GM23248 (cell line): ENCODE results near the gene E2F1. TPM values are rescaled to one million over a fixed set of nuclear protein-coding genes. Genes with fewer than 3 reads are reported as not detected.

ENCODE experiments used
- DNase-seq: peaks from one replicate; pipeline ENCODE4 v3.0.0-alpha.2; 2015
- H2AFZ ChIP-seq: fragments of 200-600 bp; sonication (generic); 2 replicates; pipeline ENCODE4 v1.6.1; 2016; ENCODE audit warnings: antibody characterized with exemption
- H3F3A ChIP-seq: fragments of 200-600 bp; sonication (generic); 2 replicates; pipeline ENCODE4 v1.6.1; 2016; ENCODE audit warnings: mild to moderate bottlenecking, antibody characterized with exemption, mixed run types; ENCODE audit not compliant: insufficient read depth
- H3K27ac ChIP-seq: fragments of 200-600 bp; sonication (generic); 2 replicates; pipeline ENCODE4 v1.5.1; 2016; ENCODE audit warnings: mild to moderate bottlenecking
- H3K27me3 ChIP-seq: fragments of 200-600 bp; sonication (generic); replicated peaks from 2 replicates; pipeline ENCODE4 v1.6.1; 2016; ENCODE audit warnings: mild to moderate bottlenecking; ENCODE audit not compliant: insufficient read depth
- H3K36me3 ChIP-seq: fragments of 200-600 bp; sonication (generic); 2 replicates; pipeline ENCODE4 v1.6.1; 2016; ENCODE audit warnings: low read depth, mild to moderate bottlenecking
- H3K4me1 ChIP-seq: fragments of 200-600 bp; sonication (generic); 2 replicates; pipeline ENCODE4 v1.6.1; 2016; ENCODE audit warnings: mild to moderate bottlenecking; ENCODE audit not compliant: insufficient read depth
- H3K4me2 ChIP-seq: fragments of 200-600 bp; sonication (generic); one replicate; pipeline ENCODE4 v1.6.1; 2016; ENCODE audit warnings: mild to moderate bottlenecking; ENCODE audit not compliant: unreplicated experiment
- H3K4me3 ChIP-seq: fragments of 200-600 bp; sonication (generic); 2 replicates; pipeline ENCODE4 v1.5.1; 2016; ENCODE audit warnings: mild to moderate bottlenecking
- H3K79me2 ChIP-seq: fragments of 200-600 bp; sonication (generic); 2 replicates; pipeline ENCODE4 v1.6.1; 2016; ENCODE audit warnings: mild to moderate bottlenecking; ENCODE audit not compliant: insufficient read depth
- H3K9ac ChIP-seq: fragments of 200-600 bp; sonication (generic); 2 replicates; pipeline ENCODE4 v1.6.1; 2016; ENCODE audit warnings: mild to moderate bottlenecking
- H3K9me2 ChIP-seq: fragments of 200-600 bp; sonication (generic); 2 replicates; pipeline ENCODE4 v1.6.1; 2016; ENCODE audit warnings: mixed run types, mild to moderate bottlenecking, moderate library complexity; ENCODE audit not compliant: insufficient read depth
- H3K9me3 ChIP-seq: fragments of 200-600 bp; sonication (generic); one replicate; pipeline ENCODE4 v1.6.1; 2017; ENCODE audit warnings: low read depth
- H4K20me1 ChIP-seq: fragments of 200-600 bp; sonication (generic); 2 replicates; pipeline ENCODE4 v1.6.0; 2016; ENCODE audit not compliant: insufficient read depth
- EZH2 ChIP-seq: fragments of 200-600 bp; sonication (generic); IDR thresholded peaks from 2 replicates; pipeline ENCODE4 v1.6.1; 2018; ENCODE audit warnings: antibody characterized with exemption, mild to moderate bottlenecking; ENCODE audit not compliant: insufficient read depth, poor library complexity, severe bottlenecking
- EZH2phosphoT487 ChIP-seq: fragments of 200-600 bp; sonication (generic); IDR thresholded peaks from 2 replicates; pipeline ENCODE4 v1.6.1; 2018; ENCODE audit warnings: antibody characterized with exemption, moderate library complexity, mild to moderate bottlenecking, low read depth; ENCODE audit not compliant: insufficient read depth
- WGBS, 2 experiments: methylation state at CpG; one replicate each; pipeline ENCODE4 v1.1.6; 2015 to 2017; ENCODE audit warnings: low lambda C conversion rate in 2 of 2, low coverage in 1 of 2; ENCODE audit errors: missing lambda C conversion rate in 2 of 2; 5-methylcytosine and 5-hydroxymethylcytosine counted together
- in situ Hi-C: fragments of 300-500 bp; cut with MboI; formaldehyde crosslinking; loops from 2 replicates; pipeline ENCODE4 v1.15.0; 2020
- polyA plus RNA-seq: library from polyadenylated mRNA; unstranded; fragments of >200 nt; fragmentation: Nextera tagmentation; extraction: Ambion mirVana; gene quantifications from 2 replicates; pipeline ENCODE4 v1.2.1, GENCODE V29; 2016
- total RNA-seq: library from RNA; depleted of rRNA; stranded (reverse); fragments of >200 nt; shearing (Covaris generic); gene quantifications from 2 replicates; pipeline ENCODE4 v1.2.3, GENCODE V29; 2014

The E2F1 gene
- total and polyA plus RNA-seq, 2 experiments from 2014 or later, result 4.9 to 12.9 TPM

DNA sequence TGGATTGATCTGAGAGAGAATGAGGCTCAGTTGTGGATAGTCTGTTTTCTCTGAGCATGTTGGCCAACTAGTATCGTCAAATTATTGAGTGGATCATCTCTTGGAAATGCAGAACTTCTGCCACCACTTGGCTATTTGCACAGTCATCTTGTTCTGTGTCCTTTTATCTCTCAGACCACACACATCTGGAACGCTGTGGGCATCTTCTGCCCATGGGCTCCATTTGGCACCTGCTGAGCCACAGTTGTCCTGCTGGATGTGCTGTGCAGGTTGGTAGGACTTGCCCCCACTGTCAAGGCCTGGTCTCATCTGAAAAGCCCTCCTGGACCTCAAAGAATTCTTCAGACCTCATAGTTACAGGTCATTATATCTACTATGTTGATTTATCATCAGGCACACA is 40.8 kb downstream of the E2F1 start:
- H3K9me3 ChIP-seq, result no peaks in the 10 kb centered on the region
- in situ Hi-C loops, result loop anchor here (10.0 kb wide), 1 partner anchor 61 kb away; no protein-coding TSS in a partner anchor
- peaks cover 18% of the 10 kb centered on the region for H3K4me1 ChIP-seq
- no peaks in the 10 kb centered on the region for H4K20me1 ChIP-seq
- H3F3A ChIP-seq, result peaks cover 15% of the 10 kb centered on the region; the same call in 1 of the 2 replicates
- no peak overlapping the region for H3K9ac ChIP-seq
- no peak overlapping the region for H3K4me2 ChIP-seq
- H3K27ac ChIP-seq, result no peak overlapping the region
- H3K36me3 ChIP-seq, result peaks cover 11% of the 10 kb centered on the region; the same call in 1 of the 2 replicates
- no peak for DNase-seq
- WGBS, 2 experiments, result 53 to 64% methylated on average over 2 of the region's 2 CpGs
- no peaks in the 10 kb centered on the region for H3K9me2 ChIP-seq
- no peak overlapping the region for H2AFZ ChIP-seq
- H3K4me3 ChIP-seq, result no peak overlapping the region
- no peak for TF ChIP-seq EZH2
- TF ChIP-seq EZH2phosphoT487, result no peak
- no peaks in the 10 kb centered on the region for H3K79me2 ChIP-seq
- no peaks in the 10 kb centered on the region for H3K27me3 ChIP-seq

- H3K4me3 ChIP-seq, result no peak overlapping the region
- TF ChIP-seq EZH2phosphoT487, result no peak
- no peak for TF ChIP-seq EZH2
- H3K9ac ChIP-seq, result no peak overlapping the region
- DNase-seq, result no peak
- H4K20me1 ChIP-seq, result no peaks in the 10 kb centered on the region
- no peak overlapping the region for H3K4me2 ChIP-seq
- H3K27me3 ChIP-seq, result no peaks in the 10 kb centered on the region
- no peaks in the 10 kb centered on the region for H3K9me3 ChIP-seq
- H3K27ac ChIP-seq, result no peak overlapping the region
- H3K4me1 ChIP-seq, result peaks cover 18% of the 10 kb centered on the region
- no peaks in the 10 kb centered on the region for H3K79me2 ChIP-seq
- H3F3A ChIP-seq, result peaks cover 15% of the 10 kb centered on the region; the same call in 1 of the 2 replicates
- WGBS, 2 experiments, result 75 to 76% methylated on average over 4 of the region's 4 CpGs
- in situ Hi-C loops, result loop anchor here (10.0 kb wide), 1 partner anchor 60 kb away; no protein-coding TSS in a partner anchor
- H3K36me3 ChIP-seq, result peaks cover 15% of the 10 kb centered on the region; the same call in 1 of the 2 replicates
- no peaks in the 10 kb centered on the region for H3K9me2 ChIP-seq
- H2AFZ ChIP-seq, result no peak overlapping the region
Measured at GRCh38 chr20:33645072-33645358, 41.2 kb downstream of the E2F1 start.

DNA sequence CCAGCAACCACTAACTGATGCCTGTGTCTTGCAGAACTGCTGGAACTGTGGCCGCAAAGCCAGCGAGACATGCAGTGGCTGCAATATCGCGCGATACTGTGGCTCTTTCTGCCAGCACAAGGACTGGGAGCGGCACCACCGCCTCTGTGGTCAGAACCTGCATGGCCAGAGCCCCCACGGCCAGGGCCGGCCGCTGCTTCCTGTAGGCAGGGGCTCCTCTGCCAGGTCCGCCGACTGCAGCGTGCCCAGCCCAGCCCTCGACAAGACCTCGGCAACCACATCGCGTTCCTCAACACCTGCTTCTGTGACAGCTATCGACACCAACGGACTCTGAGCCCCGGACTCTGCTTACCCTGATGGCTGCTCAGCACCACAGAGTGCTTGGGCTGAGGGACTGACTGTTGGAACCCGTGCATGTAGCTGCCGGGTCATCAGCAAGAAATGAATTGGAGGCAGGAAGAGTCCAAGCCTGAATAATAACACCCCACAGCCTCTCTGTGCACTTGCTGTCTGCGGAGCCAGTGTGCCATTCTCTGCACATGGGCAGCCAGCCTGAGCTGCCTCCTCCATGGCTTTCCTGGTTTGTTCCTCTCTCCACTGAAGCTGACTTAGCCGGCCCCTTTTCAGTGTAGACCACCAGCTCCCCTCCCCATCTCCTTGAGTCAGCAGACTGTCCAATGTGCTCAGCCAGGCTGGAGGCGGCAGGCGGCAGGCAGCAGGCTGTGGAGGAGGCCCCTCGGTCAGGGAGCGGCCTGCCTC is 41.7 kb downstream of the E2F1 start:
- H3K36me3 ChIP-seq, result peaks cover 17% of the 10 kb centered on the region; the same call in 1 of the 2 replicates
- no peak overlapping the region for H3K9ac ChIP-seq
- H3K27ac ChIP-seq, result no peak overlapping the region
- 92 to 95% methylated on average over 25 to 27 of the region's 28 CpGs for WGBS, 2 experiments
- H3K4me3 ChIP-seq, result no peak overlapping the region
- H4K20me1 ChIP-seq, result no peaks in the 10 kb centered on the region
- no peaks in the 10 kb centered on the region for H3K9me3 ChIP-seq
- H3K9me2 ChIP-seq, result no peaks in the 10 kb centered on the region
- DNase-seq, result no peak
- H2AFZ ChIP-seq, result no peak overlapping the region
- in situ Hi-C loops, result loop anchor here (10.0 kb wide), 1 partner anchor 60 kb away; no protein-coding TSS in a partner anchor
- peaks cover 18% of the 10 kb centered on the region for H3K4me1 ChIP-seq
- TF ChIP-seq EZH2 (no peak), EZH2phosphoT487 (no peak)
- H3K4me2 ChIP-seq, result no peak overlapping the region
- H3F3A ChIP-seq, result peaks cover 15% of the 10 kb centered on the region; the same call in 1 of the 2 replicates
- no peaks in the 10 kb centered on the region for H3K27me3 ChIP-seq
- no peaks in the 10 kb centered on the region for H3K79me2 ChIP-seq

DNA sequence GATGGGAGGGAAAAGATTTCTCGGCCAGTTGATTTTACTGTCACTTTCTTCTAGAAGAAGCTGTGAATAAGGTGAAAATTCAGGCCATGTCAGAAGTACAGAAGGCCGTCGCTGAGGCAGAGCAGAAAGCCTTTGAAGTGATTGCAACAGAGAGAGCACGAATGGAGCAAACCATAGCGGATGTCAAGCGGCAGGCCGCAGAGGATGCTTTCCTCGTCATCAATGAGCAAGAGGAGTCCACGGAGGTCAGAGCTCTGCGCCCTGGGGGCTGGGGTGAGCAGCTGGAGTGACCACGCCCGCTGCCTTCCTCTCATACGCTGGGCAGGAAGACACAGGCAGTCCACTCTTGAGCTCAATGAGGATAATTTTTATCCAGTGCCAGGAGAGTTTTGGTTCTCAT is 45.9 kb downstream of the E2F1 start:
- no peaks in the 10 kb centered on the region for H3K4me1 ChIP-seq
- 93 to 97% methylated on average over 13 of the region's 13 CpGs for WGBS, 2 experiments
- H4K20me1 ChIP-seq, result no peaks in the 10 kb centered on the region
- H3K4me2 ChIP-seq, result no peak overlapping the region
- no peak overlapping the region for H2AFZ ChIP-seq
- no peaks in the 10 kb centered on the region for H3K27me3 ChIP-seq
- TF ChIP-seq EZH2phosphoT487 (no peak), EZH2 (no peak)
- no peak for DNase-seq
- in situ Hi-C loops, result loop anchor here (10.0 kb wide), 1 partner anchor 55 kb away; no protein-coding TSS in a partner anchor
- no peak overlapping the region for H3K27ac ChIP-seq
- H3K9ac ChIP-seq, result no peak overlapping the region
- no peaks in the 10 kb centered on the region for H3K9me2 ChIP-seq
- peaks cover 19% of the 10 kb centered on the region; the same call in 1 of the 2 replicates for H3K36me3 ChIP-seq
- no peaks in the 10 kb centered on the region for H3K9me3 ChIP-seq
- H3K79me2 ChIP-seq, result no peaks in the 10 kb centered on the region
- H3F3A ChIP-seq, result no peaks in the 10 kb centered on the region
- no peak overlapping the region for H3K4me3 ChIP-seq
